GM13977 (cell line): ENCODE results near the gene EPB41L4A.

Source experiments
- DNase-seq: peaks from one replicate; pipeline ENCODE4 v3.0.0; 2012; ENCODE audit warnings: low spot score
- CTCF ChIP-seq: IDR thresholded peaks from 2 replicates; pipeline ENCODE4 v1.5.1; 2012; ENCODE audit warnings: mild to moderate bottlenecking, control low read depth; ENCODE audit not compliant: insufficient read depth; ENCODE audit errors: extremely low read depth, missing control alignments
- in situ Hi-C: fragments of 300-500 bp; cut with MboI; formaldehyde crosslinking; loops from one replicate; pipeline ENCODE4 v1.12.0; 2022; ENCODE audit warnings: low sequenced_read_pairs, low pct_unique_long_range_greater_than_20kb, mixed read lengths, inconsistent platforms; ENCODE audit not compliant: unreplicated experiment

Gene EPB41L4A

GRCh38 chr5:112388074-112388473 lies 31.0 kb downstream of the EPB41L4A start:
- in situ Hi-C loops = no loop called here
- TF ChIP-seq CTCF = no peak
- DNase-seq = no peak

GRCh38 chr5:112386766-112387165 lies 32.3 kb downstream of the EPB41L4A start:
- DNase-seq = no peak
- no peak for TF ChIP-seq CTCF
- in situ Hi-C loops = no loop called here

GRCh38 chr5:112385969-112386368 lies 33.1 kb downstream of the EPB41L4A start:
- no peak for TF ChIP-seq CTCF
- DNase-seq = no peak
- in situ Hi-C loops = no loop called here

- no peak for TF ChIP-seq CTCF
- no peak for DNase-seq
- in situ Hi-C loops = no loop called here
Observed at GRCh38 chr5:112385566-112385965, 33.5 kb downstream of the EPB41L4A start.

- in situ Hi-C loops = no loop called here
- no peak for DNase-seq
- no peak for TF ChIP-seq CTCF
Observed at GRCh38 chr5:112384523-112384922, 34.6 kb downstream of the EPB41L4A start.

- TF ChIP-seq CTCF = no peak
- in situ Hi-C loops = no loop called here
- DNase-seq = no peak
Observed at GRCh38 chr5:112382886-112383285, 36.2 kb downstream of the EPB41L4A start.

GRCh38 chr5:112381521-112381920 lies 37.6 kb downstream of the EPB41L4A start:
- no peak for TF ChIP-seq CTCF
- in situ Hi-C loops = no loop called here
- DNase-seq = no peak
